HepG2 (cell line): ENCODE data around the gene C9orf50. TPM values are rescaled to one million over a fixed set of nuclear protein-coding genes. Genes with fewer than 3 reads are reported as not detected.

Experiments used
- AGO1 ChIP-seq: fragments of 200-400 bp; formaldehyde crosslinking; IDR thresholded peaks from 2 replicates; pipeline ENCODE4 v1.6.1; 2017; ENCODE audit warnings: mild to moderate bottlenecking, low read depth, low read length, moderate library complexity; ENCODE audit not compliant: poor library complexity, severe bottlenecking
- AKNA ChIP-seq: sonication (generic); formaldehyde crosslinking; IDR thresholded peaks from 2 replicates; pipeline ENCODE4 v1.4.0; 2020; ENCODE audit warnings: missing genetic modification reagents, borderline replicate concordance
- DDIT3 ChIP-seq: sonication (generic); formaldehyde crosslinking; IDR thresholded peaks from 2 replicates; pipeline ENCODE4 v1.4.0; 2020; ENCODE audit warnings: mild to moderate bottlenecking, missing genetic modification reagents
- ELF3 ChIP-seq: IDR thresholded peaks from 2 replicates; pipeline ENCODE4 v1.6.1; 2016; ENCODE audit warnings: missing genetic modification reagents, missing compliant biosample characterization
- LBX2 ChIP-seq: sonication (generic); formaldehyde crosslinking; IDR thresholded peaks from 2 replicates; pipeline ENCODE4 v1.5.0; 2020; ENCODE audit warnings: missing genetic modification reagents, mild to moderate bottlenecking, borderline replicate concordance
- MIXL1 ChIP-seq: IDR thresholded peaks from 2 replicates; pipeline ENCODE4 v1.6.1; 2016
- NBN ChIP-seq: fragments of 450-650 bp; conservative IDR thresholded peaks from 2 replicates; pipeline ENCODE4 v1.6.1; 2017
- NKX3-1 ChIP-seq: sonication (generic); formaldehyde crosslinking; IDR thresholded peaks from 2 replicates; pipeline ENCODE4 v1.5.0; 2020; ENCODE audit warnings: missing genetic modification reagents
- RAD51 ChIP-seq: fragments of 450-650 bp; IDR thresholded peaks from 2 replicates; pipeline ENCODE4 v1.6.1; 2016; ENCODE audit warnings: borderline replicate concordance
- RNF2 ChIP-seq: fragments of 450-650 bp; conservative IDR thresholded peaks from 2 replicates; pipeline ENCODE4 v1.6.1; 2016; ENCODE audit warnings: low read depth
- SATB2 ChIP-seq: sonication (generic); formaldehyde crosslinking; IDR thresholded peaks from 2 replicates; pipeline ENCODE4 v1.5.0; 2020; ENCODE audit warnings: missing genetic modification reagents
- SNAPC2 ChIP-seq: sonication (generic); formaldehyde crosslinking; IDR thresholded peaks from 2 replicates; pipeline ENCODE4 v1.8.1; 2022; ENCODE audit warnings: mild to moderate bottlenecking, missing genetic modification reagents
- SRY ChIP-seq: sonication (generic); formaldehyde crosslinking; IDR thresholded peaks from 2 replicates; pipeline ENCODE4 v1.8.0; 2022; ENCODE audit warnings: mild to moderate bottlenecking, missing genetic modification reagents
- TERF1 ChIP-seq: sonication (generic); formaldehyde crosslinking; IDR thresholded peaks from 2 replicates; pipeline ENCODE4 v1.8.0; 2022; ENCODE audit warnings: mild to moderate bottlenecking, missing genetic modification reagents, moderate library complexity
- TP53 ChIP-seq: sonication (generic); formaldehyde crosslinking; conservative IDR thresholded peaks from 2 replicates; pipeline ENCODE4 v1.4.0; 2020; ENCODE audit warnings: missing genetic modification reagents
- ZNF136 ChIP-seq: sonication (generic); formaldehyde crosslinking; IDR thresholded peaks from 2 replicates; pipeline ENCODE4 v1.8.1; 2022; ENCODE audit warnings: low read depth, mild to moderate bottlenecking, moderate library complexity, missing genetic modification reagents
- ZNF512 ChIP-seq: sonication (generic); formaldehyde crosslinking; IDR thresholded peaks from 2 replicates; pipeline ENCODE4 v1.4.0; 2020; ENCODE audit warnings: mild to moderate bottlenecking, missing genetic modification reagents
- ZNF598 ChIP-seq: sonication (generic); formaldehyde crosslinking; IDR thresholded peaks from 2 replicates; pipeline ENCODE4 v1.5.1; 2020; ENCODE audit warnings: mild to moderate bottlenecking, missing genetic modification reagents, borderline replicate concordance
- ZNF670 ChIP-seq: sonication (generic); formaldehyde crosslinking; IDR thresholded peaks from 2 replicates; pipeline ENCODE4 v1.8.0; 2022; ENCODE audit warnings: mild to moderate bottlenecking, missing genetic modification reagents, borderline replicate concordance
- ZNF724P ChIP-seq: sonication (generic); formaldehyde crosslinking; IDR thresholded peaks from 2 replicates; pipeline ENCODE4 v1.8.0; 2022; ENCODE audit warnings: missing genetic modification reagents, borderline replicate concordance
- ZNF766 ChIP-seq: sonication (generic); formaldehyde crosslinking; IDR thresholded peaks from 2 replicates; pipeline ENCODE4 v1.5.0; 2020; ENCODE audit warnings: missing genetic modification reagents, borderline replicate concordance
- ZNF839 ChIP-seq: sonication (generic); formaldehyde crosslinking; IDR thresholded peaks from 2 replicates; pipeline ENCODE4 v1.4.0; 2020; ENCODE audit warnings: missing genetic modification reagents, mild to moderate bottlenecking, borderline replicate concordance
- polyA plus RNA-seq, 8 experiments: library from polyadenylated mRNA; depleted of rRNA in 3 of 8; stranded (reverse) in 7 of 8; unstranded in 1 of 8; fragments of >200 nt; fragmentation: Illumina TruSeq in 4 of 8; extraction: Trizol in 4 of 8; gene quantifications; 2 replicates each; pipeline versions ENCODE4 v1.2.1 to v1.2.3, GENCODE V29; 2011 to 2016; ENCODE audit warnings: low read depth in 4 of 8, missing spikeins in 1 of 8, mixed read lengths in 1 of 8; ENCODE audit not compliant: insufficient read depth in 1 of 8
- total RNA-seq, 5 experiments: library from RNA; depleted of rRNA; stranded (reverse); fragments of >200 nt; fragmentation: Illumina TruSeq; extraction: Trizol; gene quantifications; 2 replicates each; pipeline ENCODE4 v1.2.3, GENCODE V29; 2016; ENCODE audit warnings: low read depth in 1 of 5

Gene C9orf50
- total and polyA plus RNA-seq, 2 of the 13 experiments (the other 11 are each of a cell fraction or from before 2014, with no cell fraction given), result not detected

- no peak for TF ChIP-seq LBX2 (CRISPR knock-in tag)
- TF ChIP-seq ZNF670 (CRISPR knock-in tag), result peak; percentile 92
- TF ChIP-seq MIXL1 (CRISPR knock-in tag), result peak; percentile 83; the same call in 1 of the 2 replicates
- TF ChIP-seq RAD51, result no peak
- no peak; the same call in 1 of the 2 replicates for TF ChIP-seq RNF2
- no peak for TF ChIP-seq ZNF839 (CRISPR knock-in tag)
- TF ChIP-seq ZNF598, result peak; percentile 94; the same call in 1 of the 2 replicates
- peak; percentile 89; the same call in 1 of the 2 replicates for TF ChIP-seq ZNF766
- no peak for TF ChIP-seq TP53 (CRISPR knock-in tag)
- no peak for TF ChIP-seq SATB2 (CRISPR knock-in tag)
- TF ChIP-seq NKX3-1 (CRISPR knock-in tag), result no peak
- TF ChIP-seq SRY (CRISPR knock-in tag), result peak; percentile 83
- no peak for TF ChIP-seq TERF1 (CRISPR knock-in tag)
- no peak for TF ChIP-seq DDIT3
- TF ChIP-seq AKNA (CRISPR knock-in tag), result no peak
- TF ChIP-seq ELF3 (CRISPR knock-in tag), result peak; percentile 83
- no peak; the same call in 1 of the 2 replicates for TF ChIP-seq ZNF512 (CRISPR knock-in tag)
- TF ChIP-seq ZNF724P (CRISPR knock-in tag), result no peak
- TF ChIP-seq NBN, result no peak
- no peak for TF ChIP-seq AGO1
- TF ChIP-seq SNAPC2 (CRISPR knock-in tag), result peak; percentile 74; the same call in 1 of the 2 replicates
- no peak for TF ChIP-seq ZNF136
Observed at GRCh38 chr9:129641750-129642585, 21.1 kb upstream of the C9orf50 start, which contains the start of gene ASB6 (continued).
